DND-41 (cell line): Measurements from ENCODE around the gene KIRREL3.

Experiments used
- ATAC-seq: fragments of 200-7000 bp; cut with Tn5 transposase; 3 replicates; pipeline ENCODE4 v1.9.1; 2021; ENCODE audit warnings: low read depth; ENCODE audit not compliant: insufficient read depth
- DNase-seq: peaks from one replicate; pipeline ENCODE4 v3.0.0-alpha.2; 2020
- H2AFZ ChIP-seq: 2 replicates; pipeline ENCODE4 v1.6.0; 2012; ENCODE audit warnings: low read depth, low read length
- H3K27ac ChIP-seq: 2 replicates; pipeline ENCODE4 v1.5.1; 2012; ENCODE audit warnings: low read length, inconsistent platforms
- H3K27me3 ChIP-seq: fragments of 200-600 bp; sonication (generic); 2 replicates; pipeline ENCODE4 v1.6.0; 2012; ENCODE audit warnings: low read length, mild to moderate bottlenecking, inconsistent platforms; ENCODE audit not compliant: insufficient read depth, poor library complexity
- H3K36me3 ChIP-seq: 2 replicates; pipeline ENCODE4 v1.5.1; 2012; ENCODE audit warnings: low read length, inconsistent platforms; ENCODE audit not compliant: insufficient read depth
- H3K4me1 ChIP-seq: 2 replicates; pipeline ENCODE4 v1.5.1; 2012; ENCODE audit warnings: mild to moderate bottlenecking, low read length; ENCODE audit not compliant: insufficient read depth
- H3K4me2 ChIP-seq: 2 replicates; pipeline ENCODE4 v1.6.0; 2012; ENCODE audit warnings: mild to moderate bottlenecking, moderate library complexity, low read length, inconsistent platforms; ENCODE audit not compliant: insufficient read depth
- H3K4me3 ChIP-seq, 2 experiments: fragments of 200-600 bp in 1 of 2; shearing (Covaris generic) in 1 of 2; 2 replicates each; pipeline ENCODE4 v1.5.1; 2012 to 2016; ENCODE audit warnings: inconsistent platforms in 2 of 2, low read length in 2 of 2, mild to moderate bottlenecking in 2 of 2, low read depth in 1 of 2, moderate library complexity in 1 of 2
- H3K79me2 ChIP-seq: 2 replicates; pipeline ENCODE4 v1.6.0; 2012; ENCODE audit warnings: low read length, inconsistent platforms; ENCODE audit not compliant: insufficient read depth
- H3K9ac ChIP-seq: 2 replicates; pipeline ENCODE4 v1.6.0; 2012; ENCODE audit warnings: low read depth, mild to moderate bottlenecking, inconsistent platforms, low read length, moderate library complexity
- H3K9me3 ChIP-seq: 2 replicates; pipeline ENCODE4 v1.5.1; 2012; ENCODE audit warnings: low read length, moderate library complexity, mild to moderate bottlenecking, inconsistent platforms; ENCODE audit not compliant: insufficient read depth, severe bottlenecking
- H4K20me1 ChIP-seq: 2 replicates; pipeline ENCODE4 v1.6.0; 2012; ENCODE audit warnings: low read length; ENCODE audit not compliant: insufficient read depth
- CTCF ChIP-seq: IDR thresholded peaks from 2 replicates; pipeline ENCODE4 v1.5.1; 2012; ENCODE audit warnings: borderline replicate concordance, low read length, moderate library complexity, mild to moderate bottlenecking; ENCODE audit not compliant: poor library complexity, severe bottlenecking; ENCODE audit errors: extremely low read depth
- EZH2 ChIP-seq: IDR thresholded peaks from 3 replicates; pipeline ENCODE4 v1.6.1; 2012; ENCODE audit warnings: borderline replicate concordance, low read depth, mild to moderate bottlenecking, moderate library complexity, low read length, inconsistent platforms; ENCODE audit not compliant: severe bottlenecking

Gene KIRREL3

DNA sequence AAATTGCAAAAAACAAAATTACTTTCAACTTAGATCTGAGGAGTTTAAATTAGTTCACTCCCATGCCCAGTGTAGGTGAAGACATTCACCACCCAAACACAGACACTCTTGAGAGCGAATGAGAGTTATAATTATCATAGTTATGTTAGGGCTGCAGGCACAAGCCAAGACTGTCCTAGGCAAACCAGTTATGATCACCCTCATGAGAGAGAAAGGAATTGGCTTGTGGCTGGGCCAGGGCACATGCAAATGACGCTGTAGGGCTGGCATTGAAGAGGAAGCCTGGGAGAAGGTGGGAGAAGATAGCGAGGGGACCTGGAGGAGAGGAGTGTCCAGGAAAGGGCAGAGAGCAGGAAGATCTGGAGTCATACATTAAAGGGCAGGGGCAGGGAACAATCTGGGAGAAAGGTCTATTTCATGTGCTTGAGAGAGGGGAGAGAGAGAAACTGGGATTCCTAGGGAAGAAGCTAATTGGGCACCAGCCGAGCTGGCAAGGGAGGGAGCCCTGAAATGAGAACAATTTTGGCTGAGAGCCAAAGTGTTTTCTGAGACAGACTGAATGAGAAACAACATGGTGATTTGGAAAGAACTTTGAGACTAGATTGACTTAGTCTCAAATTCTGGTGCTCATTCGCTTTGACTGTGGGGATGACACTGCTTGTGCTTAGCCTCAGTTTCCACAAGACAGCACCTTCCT, 279.9 kb downstream of the KIRREL3 start:
- H3K4me2 ChIP-seq: no peak overlapping the region
- H3K4me1 ChIP-seq: no peaks in the 10 kb centered on the region
- no peaks in the 10 kb centered on the region for H3K79me2 ChIP-seq
- DNase-seq (no peak), ATAC-seq (no peak)
- H4K20me1 ChIP-seq: no peaks in the 10 kb centered on the region; the same call in 1 of the 2 replicates
- no peaks in the 10 kb centered on the region for H3K9me3 ChIP-seq
- H3K36me3 ChIP-seq: no peaks in the 10 kb centered on the region
- no peak overlapping the region for H3K4me3 ChIP-seq
- TF ChIP-seq EZH2: no peak
- no peak for TF ChIP-seq CTCF
- peaks cover 5% of the 10 kb centered on the region for H3K27me3 ChIP-seq
- no peak overlapping the region for H3K27ac ChIP-seq
- no peak overlapping the region for H3K9ac ChIP-seq
- no peak overlapping the region for H2AFZ ChIP-seq

GRCh38 chr11:126719740-126720139, 280.8 kb downstream of the KIRREL3 start:
- no peak for DNase-seq

GRCh38 chr11:126718276-126718675, 282.3 kb downstream of the KIRREL3 start:
- no peaks in the 10 kb centered on the region for H3K36me3 ChIP-seq
- DNase-seq (no peak), ATAC-seq (no peak)
- H3K79me2 ChIP-seq: no peaks in the 10 kb centered on the region
- H3K9ac ChIP-seq: no peak overlapping the region
- H3K4me1 ChIP-seq: no peaks in the 10 kb centered on the region
- H3K9me3 ChIP-seq: no peaks in the 10 kb centered on the region
- no peak overlapping the region for H2AFZ ChIP-seq
- H3K27ac ChIP-seq: no peak overlapping the region
- no peak overlapping the region for H3K4me3 ChIP-seq
- H3K27me3 ChIP-seq: peaks cover 5% of the 10 kb centered on the region
- no peaks in the 10 kb centered on the region; the same call in 1 of the 2 replicates for H4K20me1 ChIP-seq
- H3K4me2 ChIP-seq: no peak overlapping the region
- TF ChIP-seq EZH2: no peak
- no peak for TF ChIP-seq CTCF

More at GRCh38 chr11:126719740-126720139, 280.8 kb downstream of the KIRREL3 start:
- Histone ChIP-seq H2AFZ (no peak overlapping the region), H3K9ac (no peak overlapping the region), H3K27ac (no peak overlapping the region), H3K27me3 (peaks cover 5% of the 10 kb centered on the region), H3K36me3 (no peaks in the 10 kb centered on the region), H3K4me3 (no peak overlapping the region), H3K79me2 (no peaks in the 10 kb centered on the region), H3K4me1 (no peaks in the 10 kb centered on the region), H3K4me2 (no peak overlapping the region), H4K20me1 (no peaks in the 10 kb centered on the region; the same call in 1 of the 2 replicates), H3K9me3 (no peaks in the 10 kb centered on the region)
- no peak for TF ChIP-seq EZH2
- no peak for ATAC-seq

DNA sequence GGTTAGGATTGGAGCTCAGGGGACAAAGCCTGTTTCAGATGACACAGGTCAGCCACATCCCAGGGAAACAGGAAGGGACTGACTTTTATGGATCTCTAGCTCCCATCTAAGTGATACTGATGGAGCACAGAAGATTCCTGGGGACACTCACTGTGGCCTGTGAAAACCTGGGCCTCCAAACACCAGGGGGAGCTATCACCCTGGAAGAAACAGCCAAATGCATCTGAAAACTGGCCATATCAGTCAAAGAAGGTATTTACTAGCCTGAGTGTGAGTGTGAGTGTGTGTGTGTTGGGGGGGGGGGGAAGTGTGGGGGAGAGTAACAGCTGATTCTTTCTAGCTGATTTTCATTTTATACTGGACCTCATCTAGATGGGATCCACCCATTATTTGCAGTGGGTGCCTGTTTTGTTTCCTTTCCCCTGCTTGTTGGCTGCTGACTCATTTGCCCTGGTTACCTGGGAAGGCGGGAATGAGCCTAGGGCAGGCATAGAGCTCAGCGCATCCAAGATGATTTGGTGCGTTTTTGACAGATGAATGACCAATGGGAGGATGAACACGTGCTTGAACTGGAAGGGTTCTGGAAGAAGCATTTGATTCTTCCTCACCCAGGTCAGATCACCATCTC, 284.0 kb downstream of the KIRREL3 start:
- H3K27ac ChIP-seq: no peak overlapping the region
- TF ChIP-seq EZH2 (no peak), CTCF (peak; percentile 82)
- no peaks in the 10 kb centered on the region for H4K20me1 ChIP-seq
- no peaks in the 10 kb centered on the region for H3K9me3 ChIP-seq
- no peaks in the 10 kb centered on the region for H3K36me3 ChIP-seq
- no peaks in the 10 kb centered on the region for H3K4me1 ChIP-seq
- peaks cover 5% of the 10 kb centered on the region for H3K27me3 ChIP-seq
- no peak overlapping the region for H2AFZ ChIP-seq
- no peak overlapping the region for H3K9ac ChIP-seq
- no peak overlapping the region for H3K4me2 ChIP-seq
- no peaks in the 10 kb centered on the region for H3K79me2 ChIP-seq
- peak; percentile 72 for ATAC-seq
- peak; percentile 65 for DNase-seq
- H3K4me3 ChIP-seq: no peak overlapping the region
